H1 (cell line): ENCODE measurements around the gene LCN10. TPM values are rescaled to one million over a fixed set of nuclear protein-coding genes. Genes with fewer than 3 reads are reported as not detected.

ENCODE experiments used
- BCL11A ChIP-seq, 2 experiments: IDR thresholded peaks; one replicate each; pipeline ENCODE4 v1.6.1; 2011; ENCODE audit warnings: low read depth in 2 of 2, low read length in 2 of 2, mild to moderate bottlenecking in 2 of 2
- CBX5 ChIP-seq: fragments of 300-800, 300-1000 bp; sonication (generic); IDR thresholded peaks from 2 replicates; pipeline ENCODE4 v1.7.1; 2016; ENCODE audit warnings: antibody characterized with exemption, low read length, low read depth
- CHD1 ChIP-seq: IDR thresholded peaks from 2 replicates; pipeline ENCODE4 v1.6.1; 2012; ENCODE audit warnings: low read depth, low read length, improper control_type of control experiment
- JUND ChIP-seq: IDR thresholded peaks from 2 replicates; pipeline ENCODE4 v1.6.1; 2011; ENCODE audit warnings: mild to moderate bottlenecking, improper control_type of control experiment, low read length
- KDM1A ChIP-seq: fragments of 200-600, 300-600 bp; sonication (generic); IDR thresholded peaks from 2 replicates; pipeline ENCODE4 v1.7.1; 2016; ENCODE audit warnings: mild to moderate bottlenecking, low read length, borderline replicate concordance
- KDM4A ChIP-seq: IDR thresholded peaks from one replicate; pipeline ENCODE4 v1.7.1; 2012; ENCODE audit warnings: low read depth, mild to moderate bottlenecking, moderate library complexity, low read length, inconsistent platforms; ENCODE audit not compliant: severe bottlenecking
- KDM5A ChIP-seq: fragments of 200-600 bp; IDR thresholded peaks from 2 replicates; pipeline ENCODE4 v1.7.1; 2012; ENCODE audit warnings: mild to moderate bottlenecking, low read length, inconsistent platforms, mixed read lengths
- MAX ChIP-seq: IDR thresholded peaks from 2 replicates; pipeline ENCODE4 v1.6.1; 2012; ENCODE audit warnings: inconsistent platforms
- PHF8 ChIP-seq: fragments of 200-600 bp; sonication (generic); conservative IDR thresholded peaks from 2 replicates; pipeline ENCODE4 v1.7.1; 2012; ENCODE audit warnings: low read depth, mild to moderate bottlenecking, inconsistent platforms, low read length, moderate library complexity
- POLR2AphosphoS5 ChIP-seq: IDR thresholded peaks from 2 replicates; pipeline ENCODE4 v1.6.1; 2011; ENCODE audit warnings: low read depth, low read length
- RFX5 ChIP-seq: IDR thresholded peaks from 2 replicates; pipeline ENCODE4 v1.6.1; 2011; ENCODE audit warnings: low read depth, low read length, improper control_type of control experiment, borderline replicate concordance
- SIN3A ChIP-seq, 2 experiments: IDR thresholded peaks in 1 of 2; conservative IDR thresholded peaks in 1 of 2; 2 replicates each; pipeline ENCODE4 v1.6.1; 2011 to 2012; ENCODE audit warnings: low read length in 2 of 2, improper control_type of control experiment in 1 of 2, low read depth in 1 of 2, mild to moderate bottlenecking in 1 of 2
- SP4 ChIP-seq: IDR thresholded peaks from 2 replicates; pipeline ENCODE4 v1.6.1; 2012; ENCODE audit warnings: low read length, inconsistent platforms
- SUZ12 ChIP-seq: fragments of 200-600 bp; sonication (generic); IDR thresholded peaks from 2 replicates; pipeline ENCODE4 v1.6.1; 2012; ENCODE audit warnings: mild to moderate bottlenecking, inconsistent platforms, low read length, moderate library complexity, mixed read lengths
- TAF1 ChIP-seq: IDR thresholded peaks from 2 replicates; pipeline ENCODE4 v1.6.1; 2011; ENCODE audit warnings: mild to moderate bottlenecking, low read depth, low read length
- TAF7 ChIP-seq: optimal IDR thresholded peaks from 2 replicates; pipeline ENCODE3; 2011; ENCODE audit warnings: low read depth, mild to moderate bottlenecking, inconsistent platforms, low read length, moderate library complexity, borderline replicate concordance
- TBP ChIP-seq: IDR thresholded peaks from 2 replicates; pipeline ENCODE4 v1.6.1; 2011; ENCODE audit warnings: low read depth, low read length, improper control_type of control experiment
- TCF12 ChIP-seq: IDR thresholded peaks from 2 replicates; pipeline ENCODE4 v1.6.1; 2011; ENCODE audit warnings: low read depth, mild to moderate bottlenecking, low read length
- TEAD4 ChIP-seq: IDR thresholded peaks from 2 replicates; pipeline ENCODE4 v1.6.1; 2012; ENCODE audit warnings: low read depth, low read length, inconsistent platforms, mixed read lengths
- ZNF274 ChIP-seq: IDR thresholded peaks from 2 replicates; pipeline ENCODE4 v1.7.0; 2012; ENCODE audit warnings: low read length, borderline replicate concordance; ENCODE audit errors: extremely low read depth
- polyA plus RNA-seq, 7 experiments: library from polyadenylated mRNA; depleted of rRNA in 3 of 7; stranded (reverse) in 5 of 7; unstranded in 2 of 7; fragments of >200 nt in 5 of 7; fragments of 200-250 nt in 2 of 7; gene quantifications; 1 replicate in 5 of 7; 2 replicates in 1 of 7; 4 replicates in 1 of 7; pipeline versions ENCODE4 v1.2.1 to v1.2.3, GENCODE V29; 2011 to 2013; ENCODE audit warnings: missing spikeins in 2 of 7, mixed read lengths in 2 of 7
- total RNA-seq: library from RNA; stranded (reverse); fragmentation: NEBNext Ultra II Directional; extraction: Animal tissue kit (Norgen Biotek cat#: 25700); gene quantifications from 2 replicates; pipeline ENCODE4 v1.2.1, GENCODE V29; 2021
- TF ChIP-seq, protein P1 (sequence below): IDR thresholded peaks from 2 replicates; pipeline ENCODE4 v1.6.1; 2012; ENCODE audit warnings: low read length, inconsistent platforms
- TF ChIP-seq, protein P2 (sequence below): IDR thresholded peaks from 2 replicates; pipeline ENCODE4 v1.6.1; 2011; ENCODE audit warnings: low read length, improper control_type of control experiment

Gene LCN10
- total and polyA plus RNA-seq, 2 of the 8 experiments (the other 6 are each of a cell fraction or from before 2014, with no cell fraction given), result 2.6 to 2.8 TPM

GRCh38 chr9:136728548-136729123 is 14.1 kb downstream of the LCN10 start (continued):
- no peak for TF ChIP-seq BCL11A (IDR thresholded peaks at IDR 0.05; ENCODE audit: low read depth in 2 of 2, low read length in 2 of 2)
- TF ChIP-seq JUND, result no peak
- no peak for TF ChIP-seq KDM5A
- TF ChIP-seq TBP, result peak; percentile 52; the same call in 1 of the 2 replicates
- no peak for TF ChIP-seq PHF8
- no peak for TF ChIP-seq RFX5
- TF ChIP-seq, protein P1, sequence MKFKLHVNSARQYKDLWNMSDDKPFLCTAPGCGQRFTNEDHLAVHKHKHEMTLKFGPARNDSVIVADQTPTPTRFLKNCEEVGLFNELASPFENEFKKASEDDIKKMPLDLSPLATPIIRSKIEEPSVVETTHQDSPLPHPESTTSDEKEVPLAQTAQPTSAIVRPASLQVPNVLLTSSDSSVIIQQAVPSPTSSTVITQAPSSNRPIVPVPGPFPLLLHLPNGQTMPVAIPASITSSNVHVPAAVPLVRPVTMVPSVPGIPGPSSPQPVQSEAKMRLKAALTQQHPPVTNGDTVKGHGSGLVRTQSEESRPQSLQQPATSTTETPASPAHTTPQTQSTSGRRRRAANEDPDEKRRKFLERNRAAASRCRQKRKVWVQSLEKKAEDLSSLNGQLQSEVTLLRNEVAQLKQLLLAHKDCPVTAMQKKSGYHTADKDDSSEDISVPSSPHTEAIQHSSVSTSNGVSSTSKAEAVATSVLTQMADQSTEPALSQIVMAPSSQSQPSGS, result no peak
- TF ChIP-seq POLR2AphosphoS5, result no peak
- TF ChIP-seq CBX5, result no peak
- TF ChIP-seq SUZ12, result no peak
- TF ChIP-seq TEAD4, result no peak
- TF ChIP-seq MAX, result 0 out of 2 replicates have a peak, but pooled peaks have one; percentile 22
- peak; percentile 22 for TF ChIP-seq TAF7
- no peak for TF ChIP-seq TCF12
- TF ChIP-seq CHD1, result no peak
- TF ChIP-seq SIN3A (conservative IDR thresholded peaks at IDR 0.05 in 1 of 2, IDR thresholded peaks at IDR 0.05 in 1 of 2; ENCODE audit: low read depth in 1 of 2, low read length in 2 of 2), result no peak
- TF ChIP-seq, protein P2, sequence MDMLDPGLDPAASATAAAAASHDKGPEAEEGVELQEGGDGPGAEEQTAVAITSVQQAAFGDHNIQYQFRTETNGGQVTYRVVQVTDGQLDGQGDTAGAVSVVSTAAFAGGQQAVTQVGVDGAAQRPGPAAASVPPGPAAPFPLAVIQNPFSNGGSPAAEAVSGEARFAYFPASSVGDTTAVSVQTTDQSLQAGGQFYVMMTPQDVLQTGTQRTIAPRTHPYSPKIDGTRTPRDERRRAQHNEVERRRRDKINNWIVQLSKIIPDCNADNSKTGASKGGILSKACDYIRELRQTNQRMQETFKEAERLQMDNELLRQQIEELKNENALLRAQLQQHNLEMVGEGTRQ, result no peak
- no peak for TF ChIP-seq TAF1
- no peak for TF ChIP-seq KDM1A
- TF ChIP-seq ZNF274, result no peak
- TF ChIP-seq SP4, result no peak
- peak; percentile 53 for TF ChIP-seq KDM4A
